22Rv1 (cell line): ENCODE results near the gene STRBP.

ENCODE experiments used
- CTCF ChIP-seq: fragments of 450-650 bp; IDR thresholded peaks from 2 replicates; pipeline ENCODE4 v1.5.1; 2017; ENCODE audit warnings: mild to moderate bottlenecking
- ZFX ChIP-seq: fragments of 450-650 bp; IDR thresholded peaks from 2 replicates; pipeline ENCODE4 v1.6.1; 2017; ENCODE audit warnings: antibody characterized with exemption, borderline replicate concordance

GRCh38 chr9:123268199-123268464, 254 bp downstream of the STRBP start:
- no peak for TF ChIP-seq CTCF
- no peak for TF ChIP-seq ZFX
